AG09309 (cell line): Measurements from ENCODE around the gene GPHB5.

Experiments
- DNase-seq: peaks from one replicate; pipeline ENCODE4 v3.0.0-alpha.2; 2010; ENCODE audit warnings: low read depth
- H3K4me3 ChIP-seq: 2 replicates; pipeline ENCODE4 v1.5.1; 2011; ENCODE audit warnings: mild to moderate bottlenecking, low read depth, low read length, moderate library complexity; ENCODE audit not compliant: control insufficient read depth
- TF ChIP-seq, protein P1 (sequence below): IDR thresholded peaks from 2 replicates; pipeline ENCODE4 v1.5.1; 2011; ENCODE audit warnings: mild to moderate bottlenecking, low read depth, low read length, inconsistent platforms; ENCODE audit not compliant: insufficient read depth, control insufficient read depth; ENCODE audit errors: missing control alignments

GPHB5 gene

DNA sequence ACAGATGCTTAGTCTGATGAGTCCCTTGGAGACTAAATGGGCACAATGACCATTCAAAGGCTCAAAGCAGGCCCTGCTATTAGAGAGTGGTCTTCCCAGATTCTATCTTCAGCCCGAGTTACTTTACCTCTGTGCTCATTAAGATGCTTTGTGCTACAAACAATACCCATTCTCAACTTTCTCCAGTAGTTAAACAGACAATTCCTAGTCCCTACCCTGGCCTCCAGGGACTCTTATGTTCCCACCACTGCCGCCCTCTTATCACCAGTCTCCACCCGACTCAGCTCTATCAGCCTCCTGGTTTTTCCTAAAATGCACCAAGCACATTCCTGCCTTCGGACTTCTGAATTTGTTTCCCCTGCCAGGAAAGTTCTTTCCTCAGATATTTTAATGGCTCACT is 25.6 kb upstream of the GPHB5 start:
- no peak overlapping the region for H3K4me3 ChIP-seq

GRCh38 chr14:63343878-63344277 is 25.1 kb upstream of the GPHB5 start:
- TF ChIP-seq, protein P1, sequence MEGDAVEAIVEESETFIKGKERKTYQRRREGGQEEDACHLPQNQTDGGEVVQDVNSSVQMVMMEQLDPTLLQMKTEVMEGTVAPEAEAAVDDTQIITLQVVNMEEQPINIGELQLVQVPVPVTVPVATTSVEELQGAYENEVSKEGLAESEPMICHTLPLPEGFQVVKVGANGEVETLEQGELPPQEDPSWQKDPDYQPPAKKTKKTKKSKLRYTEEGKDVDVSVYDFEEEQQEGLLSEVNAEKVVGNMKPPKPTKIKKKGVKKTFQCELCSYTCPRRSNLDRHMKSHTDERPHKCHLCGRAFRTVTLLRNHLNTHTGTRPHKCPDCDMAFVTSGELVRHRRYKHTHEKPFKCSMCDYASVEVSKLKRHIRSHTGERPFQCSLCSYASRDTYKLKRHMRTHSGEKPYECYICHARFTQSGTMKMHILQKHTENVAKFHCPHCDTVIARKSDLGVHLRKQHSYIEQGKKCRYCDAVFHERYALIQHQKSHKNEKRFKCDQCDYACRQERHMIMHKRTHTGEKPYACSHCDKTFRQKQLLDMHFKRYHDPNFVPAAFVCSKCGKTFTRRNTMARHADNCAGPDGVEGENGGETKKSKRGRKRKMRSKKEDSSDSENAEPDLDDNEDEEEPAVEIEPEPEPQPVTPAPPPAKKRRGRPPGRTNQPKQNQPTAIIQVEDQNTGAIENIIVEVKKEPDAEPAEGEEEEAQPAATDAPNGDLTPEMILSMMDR: no peak
- DNase-seq: no peak
- no peak overlapping the region for H3K4me3 ChIP-seq

More for the DNA sequence above, 25.6 kb upstream of the GPHB5 start:
- DNase-seq: no peak
- TF ChIP-seq, protein P1: no peak

- DNase-seq: no peak
- TF ChIP-seq, protein P1: no peak
These were observed 23.6 kb upstream of the GPHB5 start for GRCh38 chr14:63342371-63342770.

GRCh38 chr14:63328787-63329737 is 10.3 kb upstream of the GPHB5 start:
- TF ChIP-seq, protein P1: no peak
- H3K4me3 ChIP-seq: no peak overlapping the region
- no peak for DNase-seq

More at GRCh38 chr14:63342371-63342770, 23.6 kb upstream of the GPHB5 start:
- H3K4me3 ChIP-seq: no peak overlapping the region

DNA sequence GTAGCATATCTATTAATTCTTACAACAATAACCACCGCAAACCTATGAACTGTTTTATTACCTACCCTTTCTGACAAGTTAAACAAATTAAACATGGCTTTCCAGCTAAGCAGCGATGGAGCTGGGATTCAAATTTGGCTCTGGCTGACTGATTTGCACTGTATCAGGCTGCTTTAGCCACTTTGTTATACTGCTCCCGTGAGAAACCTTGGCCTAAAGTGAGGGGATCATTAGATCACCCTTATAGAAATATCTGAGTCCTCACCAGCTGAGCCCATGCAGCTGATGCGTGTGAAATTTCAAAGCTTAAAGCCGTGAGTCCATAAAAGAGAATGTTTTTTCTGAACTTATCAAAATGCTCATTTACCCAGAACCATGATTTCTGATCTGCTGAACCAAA is 8.1 kb upstream of the GPHB5 start:
- DNase-seq: no peak
- TF ChIP-seq, protein P1: no peak
- no peak overlapping the region for H3K4me3 ChIP-seq

GRCh38 chr14:63322897-63323573 is 4.3 kb upstream of the GPHB5 start:
- no peak for DNase-seq
- TF ChIP-seq, protein P1: no peak
- H3K4me3 ChIP-seq: no peak overlapping the region
